HepG2 (cell line): ENCODE data around the gene TMC8. TPM values are rescaled to one million over a fixed set of nuclear protein-coding genes. Genes with fewer than 3 reads are reported as not detected.

Experiments used
- ATF7 ChIP-seq, 2 experiments: fragments of 450-650 bp in 1 of 2; sonication (generic) in 1 of 2; formaldehyde crosslinking in 1 of 2; IDR thresholded peaks; 2 replicates each; pipeline versions ENCODE4 v1.4.0 to v1.6.1; 2016 to 2020; ENCODE audit warnings: antibody characterized with exemption in 1 of 2, mild to moderate bottlenecking in 1 of 2, missing genetic modification reagents in 1 of 2
- CBX2 ChIP-seq, 2 experiments: fragments of 200-600 bp in 1 of 2; sonication (generic); formaldehyde crosslinking in 1 of 2; IDR thresholded peaks; 2 replicates each; pipeline versions ENCODE4 v1.7.0 to v1.8.1; 2018 to 2022; ENCODE audit warnings: low read depth in 2 of 2, low read length in 1 of 2, mild to moderate bottlenecking in 1 of 2, missing genetic modification reagents in 1 of 2
- DDIT3 ChIP-seq: sonication (generic); formaldehyde crosslinking; IDR thresholded peaks from 2 replicates; pipeline ENCODE4 v1.4.0; 2020; ENCODE audit warnings: mild to moderate bottlenecking, missing genetic modification reagents
- DR1 ChIP-seq: sonication (generic); formaldehyde crosslinking; IDR thresholded peaks from 2 replicates; pipeline ENCODE4 v1.8.0; 2021; ENCODE audit warnings: mild to moderate bottlenecking, missing genetic modification reagents, inconsistent platforms
- HMGA1 ChIP-seq: sonication (generic); formaldehyde crosslinking; conservative IDR thresholded peaks from 2 replicates; pipeline ENCODE4 v1.4.0; 2020; ENCODE audit warnings: missing genetic modification reagents
- KDM1A ChIP-seq: IDR thresholded peaks from 2 replicates; pipeline ENCODE4 v1.6.1; 2016; ENCODE audit warnings: missing compliant biosample characterization
- MAFK ChIP-seq, 2 experiments: IDR thresholded peaks in 1 of 2; conservative IDR thresholded peaks in 1 of 2; 2 replicates each; pipeline ENCODE4 v1.6.1; 2011; ENCODE audit warnings: improper control_type of control experiment in 2 of 2, low read length in 2 of 2
- MYC ChIP-seq: sonication (generic); formaldehyde crosslinking; IDR thresholded peaks from 2 replicates; pipeline ENCODE4 v1.9.0; 2021; ENCODE audit warnings: missing genetic modification reagents, borderline replicate concordance
- PHF8 ChIP-seq: sonication (generic); formaldehyde crosslinking; IDR thresholded peaks from 2 replicates; pipeline ENCODE4 v1.5.0; 2020; ENCODE audit warnings: missing genetic modification reagents
- POLR2A ChIP-seq, 2 experiments: IDR thresholded peaks; 2 replicates each; pipeline ENCODE4 v1.6.1; 2011; ENCODE audit warnings: low read depth in 2 of 2, low read length in 2 of 2, mild to moderate bottlenecking in 1 of 2, moderate library complexity in 1 of 2; ENCODE audit not compliant: insufficient read depth in 1 of 2
- RAD51 ChIP-seq: fragments of 450-650 bp; IDR thresholded peaks from 2 replicates; pipeline ENCODE4 v1.6.1; 2016; ENCODE audit warnings: borderline replicate concordance
- SATB2 ChIP-seq: sonication (generic); formaldehyde crosslinking; IDR thresholded peaks from 2 replicates; pipeline ENCODE4 v1.5.0; 2020; ENCODE audit warnings: missing genetic modification reagents
- ZKSCAN5 ChIP-seq: sonication (generic); formaldehyde crosslinking; IDR thresholded peaks from 2 replicates; pipeline ENCODE4 v1.5.1; 2020; ENCODE audit warnings: mild to moderate bottlenecking, missing genetic modification reagents
- ZNF101 ChIP-seq: sonication (generic); formaldehyde crosslinking; IDR thresholded peaks from 2 replicates; pipeline ENCODE4 v1.4.0; 2020; ENCODE audit warnings: mild to moderate bottlenecking, low read depth, missing genetic modification reagents, borderline replicate concordance
- ZNF263 ChIP-seq: sonication (generic); formaldehyde crosslinking; IDR thresholded peaks from 2 replicates; pipeline ENCODE4 v1.4.0; 2020; ENCODE audit warnings: missing genetic modification reagents
- ZNF614 ChIP-seq: IDR thresholded peaks from 2 replicates; pipeline ENCODE4 v1.6.1; 2018; ENCODE audit warnings: missing biosample characterization, missing genetic modification reagents, inconsistent platforms, borderline replicate concordance
- ZNF644 ChIP-seq: IDR thresholded peaks from 2 replicates; pipeline ENCODE4 v1.6.1; 2016; ENCODE audit warnings: low read depth
- ZNF775 ChIP-seq: sonication (generic); formaldehyde crosslinking; IDR thresholded peaks from 2 replicates; pipeline ENCODE4 v1.4.0; 2020; ENCODE audit warnings: missing genetic modification reagents, mild to moderate bottlenecking, moderate library complexity, borderline replicate concordance
- ZNF839 ChIP-seq: sonication (generic); formaldehyde crosslinking; IDR thresholded peaks from 2 replicates; pipeline ENCODE4 v1.4.0; 2020; ENCODE audit warnings: missing genetic modification reagents, mild to moderate bottlenecking, borderline replicate concordance
- ZSCAN30 ChIP-seq: sonication (generic); formaldehyde crosslinking; IDR thresholded peaks from 2 replicates; pipeline ENCODE4 v1.5.0; 2020; ENCODE audit warnings: mild to moderate bottlenecking, missing genetic modification reagents
- polyA plus RNA-seq, 8 experiments: library from polyadenylated mRNA; depleted of rRNA in 3 of 8; stranded (reverse) in 7 of 8; unstranded in 1 of 8; fragments of >200 nt; fragmentation: Illumina TruSeq in 4 of 8; extraction: Trizol in 4 of 8; gene quantifications; 2 replicates each; pipeline versions ENCODE4 v1.2.1 to v1.2.3, GENCODE V29; 2011 to 2016; ENCODE audit warnings: low read depth in 4 of 8, missing spikeins in 1 of 8, mixed read lengths in 1 of 8; ENCODE audit not compliant: insufficient read depth in 1 of 8
- total RNA-seq, 5 experiments: library from RNA; depleted of rRNA; stranded (reverse); fragments of >200 nt; fragmentation: Illumina TruSeq; extraction: Trizol; gene quantifications; 2 replicates each; pipeline ENCODE4 v1.2.3, GENCODE V29; 2016; ENCODE audit warnings: low read depth in 1 of 5
- TF ChIP-seq, protein P1 (sequence below): sonication (generic); formaldehyde crosslinking; IDR thresholded peaks from 2 replicates; pipeline ENCODE4 v1.8.0; 2023; ENCODE audit warnings: mild to moderate bottlenecking, missing genetic modification reagents
- TF ChIP-seq, protein P2 (sequence below): sonication (generic); formaldehyde crosslinking; IDR thresholded peaks from 2 replicates; pipeline ENCODE4 v1.8.0; 2022; ENCODE audit warnings: missing genetic modification reagents, mild to moderate bottlenecking, inconsistent platforms, borderline replicate concordance
- TF ChIP-seq, protein P3 (sequence below): sonication (generic); formaldehyde crosslinking; IDR thresholded peaks from 2 replicates; pipeline ENCODE4 v1.8.0; 2022; ENCODE audit warnings: missing genetic modification reagents, low read depth, mild to moderate bottlenecking, borderline replicate concordance
- TF ChIP-seq, protein P4 (sequence below): sonication (generic); formaldehyde crosslinking; IDR thresholded peaks from 2 replicates; pipeline ENCODE4 v1.8.1; 2023; ENCODE audit warnings: mild to moderate bottlenecking, missing genetic modification reagents

TMC8 gene
- total and polyA plus RNA-seq, 2 of the 13 experiments (the other 11 are each of a cell fraction or from before 2014, with no cell fraction given): 0.53 to 7.8 TPM

- TF ChIP-seq ZSCAN30: no peak
- TF ChIP-seq ZKSCAN5 (CRISPR knock-in tag): no peak
- TF ChIP-seq MYC: no peak
- no peak for TF ChIP-seq ZNF263 (CRISPR knock-in tag)
- no peak for TF ChIP-seq RAD51
- TF ChIP-seq HMGA1: no peak
- no peak for TF ChIP-seq ZNF839 (CRISPR knock-in tag)
- no peak for TF ChIP-seq ATF7 (IDR thresholded peaks at IDR 0.05)
- no peak for TF ChIP-seq ATF7 (CRISPR knock-in tag; IDR thresholded peaks at IDR 0.05)
- TF ChIP-seq, protein P1, sequence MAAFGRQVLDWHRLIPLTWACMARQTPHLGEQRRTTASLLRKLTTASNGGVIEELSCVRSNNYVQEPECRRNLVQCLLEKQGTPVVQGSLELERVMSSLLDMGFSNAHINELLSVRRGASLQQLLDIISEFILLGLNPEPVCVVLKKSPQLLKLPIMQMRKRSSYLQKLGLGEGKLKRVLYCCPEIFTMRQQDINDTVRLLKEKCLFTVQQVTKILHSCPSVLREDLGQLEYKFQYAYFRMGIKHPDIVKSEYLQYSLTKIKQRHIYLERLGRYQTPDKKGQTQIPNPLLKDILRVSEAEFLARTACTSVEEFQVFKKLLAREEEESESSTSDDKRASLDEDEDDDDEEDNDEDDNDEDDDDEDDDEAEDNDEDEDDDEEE (CRISPR knock-in tag): 0 out of 2 replicates have a peak, but pooled peaks have one; percentile 28
- TF ChIP-seq MAFK (conservative IDR thresholded peaks at IDR 0.05 in 1 of 2, IDR thresholded peaks at IDR 0.05 in 1 of 2; ENCODE audit: low read length in 2 of 2): no peak
- 0 out of 4 replicates have a peak, but pooled peaks of 1 of the 2 experiments have one; percentile 25 for TF ChIP-seq POLR2A (IDR thresholded peaks at IDR 0.05; ENCODE audit: insufficient read depth in 1 of 2, low read depth in 2 of 2, low read length in 2 of 2)
- TF ChIP-seq, protein P2, sequence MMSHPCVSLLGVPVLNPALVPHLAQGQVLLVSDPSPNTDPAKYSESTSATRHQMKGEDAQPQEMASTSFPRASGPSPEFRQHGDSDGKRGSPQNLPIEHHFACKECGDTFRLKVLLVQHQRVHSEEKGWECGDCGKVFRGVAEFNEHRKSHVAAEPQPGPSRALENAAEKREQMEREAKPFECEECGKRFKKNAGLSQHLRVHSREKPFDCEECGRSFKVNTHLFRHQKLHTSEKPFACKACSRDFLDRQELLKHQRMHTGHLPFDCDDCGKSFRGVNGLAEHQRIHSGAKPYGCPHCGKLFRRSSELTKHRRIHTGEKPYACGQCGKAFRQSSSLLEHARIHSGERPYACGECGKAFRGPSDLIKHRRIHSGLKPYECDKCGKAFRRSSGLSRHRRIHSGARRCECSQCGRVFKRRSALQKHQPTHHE (CRISPR knock-in tag): no peak
- no peak for TF ChIP-seq SATB2 (CRISPR knock-in tag)
- TF ChIP-seq KDM1A (CRISPR knock-in tag): no peak
- no peak for TF ChIP-seq DR1 (CRISPR knock-in tag)
- TF ChIP-seq ZNF644 (CRISPR knock-in tag): no peak
- TF ChIP-seq PHF8 (CRISPR knock-in tag): no peak
- TF ChIP-seq DDIT3: no peak
- no peak for TF ChIP-seq ZNF614 (CRISPR knock-in tag)
- TF ChIP-seq ZNF775 (CRISPR knock-in tag): no peak
- TF ChIP-seq, protein P3, sequence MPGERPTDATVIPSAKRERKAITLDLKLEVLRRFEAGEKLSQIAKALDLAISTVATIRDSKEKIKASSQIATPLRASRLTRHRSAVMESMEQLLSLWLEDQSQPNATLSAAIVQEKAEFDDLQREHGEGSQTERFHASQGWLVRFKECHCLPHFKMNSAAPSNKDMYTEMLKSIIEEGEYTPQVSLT (CRISPR knock-in tag): no peak
- no peak for TF ChIP-seq CBX2 (IDR thresholded peaks at IDR 0.05; ENCODE audit: low read depth, low read length)
- no peak for TF ChIP-seq CBX2 (CRISPR knock-in tag; IDR thresholded peaks at IDR 0.05; ENCODE audit: low read depth)
- TF ChIP-seq ZNF101 (CRISPR knock-in tag): no peak
- TF ChIP-seq, protein P4, sequence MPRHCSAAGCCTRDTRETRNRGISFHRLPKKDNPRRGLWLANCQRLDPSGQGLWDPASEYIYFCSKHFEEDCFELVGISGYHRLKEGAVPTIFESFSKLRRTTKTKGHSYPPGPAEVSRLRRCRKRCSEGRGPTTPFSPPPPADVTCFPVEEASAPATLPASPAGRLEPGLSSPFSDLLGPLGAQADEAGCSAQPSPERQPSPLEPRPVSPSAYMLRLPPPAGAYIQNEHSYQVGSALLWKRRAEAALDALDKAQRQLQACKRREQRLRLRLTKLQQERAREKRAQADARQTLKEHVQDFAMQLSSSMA (CRISPR knock-in tag): no peak
Measured at GRCh38 chr17:78114831-78115723, 15.5 kb upstream of the TMC8 start (continued).
